Measurements from ENCODE around the gene DCLK1.

DNA sequence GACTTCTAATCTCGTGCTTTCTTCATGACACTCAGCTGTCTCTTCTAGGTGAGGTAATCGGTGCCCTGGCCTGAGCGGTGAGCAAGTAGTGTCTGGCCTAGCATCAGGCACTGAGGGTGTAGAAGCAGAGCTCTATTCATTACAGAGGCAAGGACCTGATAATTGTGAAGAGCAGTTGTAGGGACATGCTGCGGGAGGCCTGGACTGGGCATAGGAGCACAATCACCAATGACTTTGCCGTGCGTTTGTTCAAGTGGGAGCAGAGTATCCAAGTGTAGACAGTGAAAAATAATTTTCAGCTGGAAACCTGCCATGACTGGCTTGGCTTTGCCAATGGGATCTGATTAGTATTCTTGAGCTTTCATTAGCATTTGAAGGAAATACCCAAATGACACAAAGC is 32.1 kb upstream of the DCLK1 start:
- TF ChIP-seq POLR2A (IDR thresholded peaks at IDR 0.05): no peak
- TF ChIP-seq, protein P1, sequence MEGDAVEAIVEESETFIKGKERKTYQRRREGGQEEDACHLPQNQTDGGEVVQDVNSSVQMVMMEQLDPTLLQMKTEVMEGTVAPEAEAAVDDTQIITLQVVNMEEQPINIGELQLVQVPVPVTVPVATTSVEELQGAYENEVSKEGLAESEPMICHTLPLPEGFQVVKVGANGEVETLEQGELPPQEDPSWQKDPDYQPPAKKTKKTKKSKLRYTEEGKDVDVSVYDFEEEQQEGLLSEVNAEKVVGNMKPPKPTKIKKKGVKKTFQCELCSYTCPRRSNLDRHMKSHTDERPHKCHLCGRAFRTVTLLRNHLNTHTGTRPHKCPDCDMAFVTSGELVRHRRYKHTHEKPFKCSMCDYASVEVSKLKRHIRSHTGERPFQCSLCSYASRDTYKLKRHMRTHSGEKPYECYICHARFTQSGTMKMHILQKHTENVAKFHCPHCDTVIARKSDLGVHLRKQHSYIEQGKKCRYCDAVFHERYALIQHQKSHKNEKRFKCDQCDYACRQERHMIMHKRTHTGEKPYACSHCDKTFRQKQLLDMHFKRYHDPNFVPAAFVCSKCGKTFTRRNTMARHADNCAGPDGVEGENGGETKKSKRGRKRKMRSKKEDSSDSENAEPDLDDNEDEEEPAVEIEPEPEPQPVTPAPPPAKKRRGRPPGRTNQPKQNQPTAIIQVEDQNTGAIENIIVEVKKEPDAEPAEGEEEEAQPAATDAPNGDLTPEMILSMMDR (IDR thresholded peaks at IDR 0.05): no peak

Data from esophagus squamous epithelium (tissue), 4 donors.